GM19193 (cell line): ENCODE results near the gene OCIAD1.

Experiments used
- POLR2A ChIP-seq: IDR thresholded peaks from 4 replicates; pipeline ENCODE4 v1.6.1; 2011; ENCODE audit not compliant: insufficient read depth, insufficient read length; ENCODE audit errors: extremely low read depth

The OCIAD1 gene, protein sequence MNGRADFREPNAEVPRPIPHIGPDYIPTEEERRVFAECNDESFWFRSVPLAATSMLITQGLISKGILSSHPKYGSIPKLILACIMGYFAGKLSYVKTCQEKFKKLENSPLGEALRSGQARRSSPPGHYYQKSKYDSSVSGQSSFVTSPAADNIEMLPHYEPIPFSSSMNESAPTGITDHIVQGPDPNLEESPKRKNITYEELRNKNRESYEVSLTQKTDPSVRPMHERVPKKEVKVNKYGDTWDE

DNA sequence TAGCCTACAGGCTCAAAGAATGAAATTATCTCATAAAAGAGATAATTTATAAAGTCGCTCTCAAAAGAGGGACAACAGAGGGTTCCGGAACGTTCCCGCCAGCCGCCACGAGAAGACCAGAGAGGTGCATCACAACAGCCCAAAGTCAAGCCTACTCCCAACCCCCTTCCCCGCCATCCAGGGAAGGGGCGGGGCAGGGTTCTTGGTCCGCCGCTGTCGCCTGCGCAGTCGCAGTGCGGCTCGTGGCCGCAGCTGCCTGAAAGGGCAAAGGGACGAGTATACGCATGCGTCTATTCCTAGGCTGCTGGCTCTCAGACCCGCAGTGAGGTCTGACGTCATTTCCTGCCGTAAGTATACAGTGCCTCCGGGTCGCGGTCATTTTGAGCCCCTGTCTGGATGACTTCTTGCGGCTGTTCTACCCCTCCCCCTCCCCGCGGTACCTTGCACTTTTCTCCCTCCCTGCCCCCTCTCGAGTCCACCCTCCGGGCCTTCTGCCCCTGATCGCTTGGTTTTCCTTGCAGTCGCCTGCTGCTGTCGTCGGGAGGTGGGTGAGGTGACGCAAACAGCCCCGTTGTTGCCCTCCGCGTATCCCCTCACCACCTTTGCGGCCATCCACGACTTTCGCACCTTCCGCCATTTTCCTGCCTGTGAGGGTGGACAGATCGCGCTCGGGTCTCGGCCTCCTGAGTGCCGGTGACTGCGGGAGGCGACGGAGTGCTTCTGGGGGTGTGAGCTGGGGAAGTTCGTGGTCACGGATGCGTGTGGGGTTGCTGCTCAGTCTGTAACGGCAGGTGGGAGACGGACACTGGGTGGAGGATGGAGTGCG lies at the start of gene OCIAD1:
OCIAD1 (plus strand) TSS at position 383 of the 826 bp plus-strand sequence. CDS start 1,537 bp downstream, outside the sequence.
- peak; percentile 82 for TF ChIP-seq POLR2A

DNA sequence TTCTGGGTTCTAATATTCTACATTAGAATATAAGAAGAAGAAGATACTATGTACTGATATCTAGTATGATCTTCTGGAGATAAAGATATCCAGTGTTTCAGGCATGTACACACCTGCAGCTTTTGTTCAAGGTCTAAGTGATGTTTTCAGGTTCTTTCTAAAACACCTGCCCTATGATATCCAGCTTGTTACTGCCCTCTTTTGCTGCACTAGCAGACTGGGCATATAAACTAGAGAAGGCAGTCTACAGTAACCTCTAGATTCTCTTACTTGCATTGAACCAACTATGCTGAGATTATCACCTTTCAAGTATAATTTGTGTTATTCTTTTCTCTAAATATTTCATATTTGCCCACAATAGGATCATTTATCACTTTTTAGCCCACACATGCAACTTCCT lies 48.9 kb upstream of the OCIAD1 start:
- no peak for TF ChIP-seq POLR2A

DNA sequence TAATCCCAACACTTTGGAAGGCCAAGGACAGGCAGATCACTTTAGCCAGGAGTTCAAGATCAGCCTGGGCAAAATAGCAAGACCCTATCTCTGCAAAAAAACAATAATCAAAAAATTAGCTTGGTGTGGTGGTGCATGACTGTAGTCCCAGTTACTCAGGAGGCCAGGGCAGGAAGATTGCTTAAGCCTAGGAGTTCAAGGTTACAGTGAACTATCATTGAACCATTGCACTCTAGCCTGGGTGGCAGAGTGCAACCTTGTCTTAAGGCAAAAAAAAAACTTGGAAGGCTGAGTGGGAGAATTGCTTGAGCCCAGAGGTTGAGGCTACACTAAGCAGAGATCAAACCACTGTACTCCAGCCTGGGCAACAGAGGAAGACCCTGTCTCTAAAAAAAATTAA lies 45.6 kb upstream of the OCIAD1 start:
- no peak for TF ChIP-seq POLR2A

- no peak for TF ChIP-seq POLR2A
These were observed 44.3 kb upstream of the OCIAD1 start for GRCh38 chr4:48786549-48786948.

GRCh38 chr4:48787056-48787455 lies 43.8 kb upstream of the OCIAD1 start:
- no peak for TF ChIP-seq POLR2A

DNA sequence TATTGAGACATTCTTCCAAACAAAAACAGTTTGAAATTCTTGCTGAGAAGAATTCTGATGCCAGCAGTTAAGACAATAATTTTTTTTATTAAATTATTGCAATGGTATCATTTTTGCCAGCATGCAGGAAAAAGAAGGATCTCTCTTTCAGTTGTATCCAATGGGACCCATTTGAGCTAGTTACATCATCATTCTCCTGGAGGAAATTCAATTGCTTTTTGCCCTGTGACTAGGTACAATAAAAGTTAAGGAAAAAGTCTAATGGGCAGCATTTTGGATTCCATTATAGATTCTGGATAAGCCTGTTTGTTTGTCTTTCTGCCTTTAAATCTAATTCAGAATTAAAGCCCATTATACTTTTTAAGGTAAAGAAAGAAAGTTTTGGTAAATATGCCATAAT lies 40.3 kb upstream of the OCIAD1 start:
- TF ChIP-seq POLR2A: no peak

GRCh38 chr4:48791313-48791712 lies 39.6 kb upstream of the OCIAD1 start:
- no peak for TF ChIP-seq POLR2A

DNA sequence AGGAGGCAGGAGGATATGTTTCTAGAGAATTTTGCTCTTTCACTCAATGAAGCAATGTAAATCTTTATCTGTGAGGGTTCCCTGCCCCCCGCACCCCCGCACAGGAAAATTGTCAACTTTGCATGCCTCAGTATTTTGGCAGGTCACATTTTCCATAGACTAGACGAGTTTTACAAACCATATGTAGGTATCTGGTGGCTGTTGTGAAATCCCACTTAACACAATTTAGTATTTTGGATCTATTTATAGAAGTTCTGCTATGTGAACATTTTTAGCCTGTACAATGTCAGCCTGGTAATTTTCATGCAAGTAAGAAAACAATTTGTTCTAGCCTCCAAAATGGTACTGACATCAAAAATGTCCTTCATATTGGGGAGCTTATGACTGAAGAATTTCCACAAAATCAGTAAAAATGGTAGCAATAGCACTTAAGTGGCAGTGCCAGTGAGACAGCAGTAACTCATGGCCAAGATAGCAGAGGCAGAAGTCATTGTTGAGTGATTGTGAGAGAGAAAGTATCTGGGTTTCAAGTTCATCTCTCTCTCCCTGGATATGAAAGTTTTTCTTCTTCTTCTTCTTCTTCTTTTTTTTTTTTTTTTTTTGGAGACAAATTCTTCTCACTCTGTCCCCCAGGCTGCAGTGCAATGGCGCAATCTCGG lies 38.4 kb upstream of the OCIAD1 start:
- no peak for TF ChIP-seq POLR2A

DNA sequence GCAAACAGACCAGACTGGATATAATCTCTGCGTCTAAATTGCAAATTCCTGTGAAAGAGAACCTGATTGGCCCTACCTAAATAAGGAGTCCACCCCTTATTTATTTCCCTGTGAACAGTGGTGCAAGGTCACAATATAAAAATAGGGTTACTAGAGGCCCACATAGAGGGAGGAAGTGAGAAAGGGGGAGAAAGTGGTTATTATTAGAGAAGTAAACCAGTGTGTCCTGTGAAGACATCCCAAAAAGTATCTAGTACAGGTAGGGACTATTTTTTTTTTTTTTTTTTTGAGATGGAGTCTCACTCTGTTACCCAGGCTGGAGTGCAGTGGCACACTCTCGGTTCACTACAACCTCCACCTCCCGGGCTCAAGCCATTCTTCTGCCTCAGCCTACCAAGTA lies 35.8 kb upstream of the OCIAD1 start:
- TF ChIP-seq POLR2A: no peak

DNA sequence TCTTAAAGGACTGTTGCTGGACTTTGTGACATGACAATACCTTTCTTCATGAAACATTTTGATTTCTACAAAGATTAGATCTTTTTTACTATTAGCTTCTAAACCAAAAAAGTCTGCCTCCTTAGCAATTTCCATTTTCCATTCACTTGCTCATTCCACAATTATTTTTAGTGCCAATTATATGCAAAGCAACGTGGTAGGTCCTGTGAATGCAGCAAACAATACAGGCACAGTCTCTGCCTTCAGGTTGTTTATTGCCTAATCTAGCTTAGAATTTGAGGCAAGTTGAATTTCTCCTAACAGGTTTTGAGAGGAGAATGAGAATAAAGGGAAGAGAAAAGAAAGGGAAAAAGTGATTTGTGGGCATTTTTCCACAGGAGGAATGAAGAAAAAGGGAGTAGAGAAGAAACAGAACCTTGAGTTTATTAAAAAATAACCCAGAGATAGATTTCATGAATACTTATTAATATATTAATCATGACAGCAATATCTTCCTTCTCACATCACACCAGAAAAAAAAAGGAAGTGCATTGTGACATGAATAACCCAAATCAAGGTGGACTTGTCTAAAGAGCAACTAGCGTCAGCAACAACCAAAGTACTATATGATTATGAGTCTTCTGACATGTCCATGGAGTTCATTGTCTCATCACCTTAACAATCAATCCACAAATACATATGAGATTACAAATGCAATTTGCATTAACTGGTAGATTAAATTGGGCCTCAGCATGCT lies 34.5 kb upstream of the OCIAD1 start:
- TF ChIP-seq POLR2A: no peak

DNA sequence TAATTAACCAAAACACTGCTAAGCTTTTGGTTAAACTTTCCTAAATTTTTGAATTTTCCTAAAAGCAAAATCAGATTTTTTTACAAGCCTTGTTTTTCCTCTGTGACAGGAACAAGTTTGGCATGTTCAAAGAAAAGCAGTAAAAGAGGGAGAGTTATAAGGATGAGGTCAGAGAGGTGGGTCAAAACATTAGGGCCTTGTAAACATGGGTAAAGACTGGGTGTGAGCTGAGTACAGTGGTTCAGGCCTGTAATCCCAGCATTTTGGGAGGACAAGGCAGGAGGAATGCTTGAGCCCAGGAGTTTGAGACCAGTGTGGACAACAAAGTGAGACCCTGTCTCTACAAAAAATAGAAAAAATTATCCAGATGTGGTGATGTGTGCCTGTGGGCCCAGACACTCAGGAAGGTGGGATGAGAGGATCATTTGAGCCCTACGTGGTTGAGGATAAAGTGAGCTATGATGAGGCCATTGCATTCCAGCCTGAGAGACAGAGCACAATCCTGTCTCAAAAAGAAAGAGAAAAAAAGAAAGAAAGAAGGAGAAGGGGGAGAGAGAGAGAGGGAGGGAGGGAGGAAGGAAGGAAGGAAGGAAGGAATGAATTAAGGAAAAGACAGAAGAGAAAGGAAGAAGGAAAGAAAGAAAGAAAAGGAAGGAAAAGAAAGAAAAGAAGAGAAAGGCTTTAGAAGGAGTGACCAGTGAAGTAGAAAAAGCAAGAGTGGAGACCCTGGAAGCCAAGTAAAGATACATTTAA lies 33.8 kb upstream of the OCIAD1 start:
- no peak for TF ChIP-seq POLR2A

- TF ChIP-seq POLR2A: no peak
These were observed 32.8 kb upstream of the OCIAD1 start for GRCh38 chr4:48798117-48798516.

- TF ChIP-seq POLR2A: no peak
These were observed 31.7 kb upstream of the OCIAD1 start for GRCh38 chr4:48799157-48799556.

DNA sequence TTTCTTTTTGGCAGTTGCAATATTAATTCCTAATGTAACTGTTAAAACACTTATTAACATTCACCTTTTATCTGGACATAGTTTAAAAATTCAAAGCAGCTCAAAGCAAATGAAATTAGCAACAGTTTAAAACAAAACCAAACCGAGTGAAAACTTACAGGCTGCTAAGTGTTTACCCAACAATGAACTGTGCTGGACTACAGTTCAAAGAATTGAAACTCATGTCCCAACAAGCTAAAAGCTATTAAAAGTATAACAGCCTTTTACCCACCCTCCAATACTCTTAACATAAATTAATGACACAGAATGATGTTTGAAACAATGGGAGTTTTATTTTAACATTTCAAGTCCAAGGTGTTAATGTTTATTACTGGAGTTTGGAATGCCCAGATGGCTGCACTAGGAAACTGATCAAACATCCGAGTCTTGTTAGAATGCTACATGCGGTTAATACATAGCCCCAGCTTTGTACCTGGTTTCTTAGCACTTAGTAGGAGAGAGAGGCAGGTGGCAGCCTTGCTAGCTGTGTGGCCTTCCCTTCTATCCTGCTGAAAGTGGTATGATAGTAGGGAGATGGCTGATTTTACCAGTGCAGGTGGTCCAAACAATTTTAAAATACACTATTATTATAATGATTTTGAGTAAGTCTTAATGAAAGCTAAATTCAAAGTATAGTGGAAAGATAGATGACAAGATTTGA lies 29.7 kb upstream of the OCIAD1 start:
- no peak for TF ChIP-seq POLR2A

- no peak for TF ChIP-seq POLR2A
These were observed 26.1 kb upstream of the OCIAD1 start for GRCh38 chr4:48804584-48805301.
